Measurements from ENCODE around the gene MLH1.

The MLH1 gene

GRCh38 chr3:36981006-36981405 lies 12.3 kb upstream of the MLH1 start:
- no peak for DNase-seq (ENCODE audit: low read depth)

- no peak for DNase-seq (ENCODE audit: low read depth)
Observed at GRCh38 chr3:36988356-36988755, 5.0 kb upstream of the MLH1 start.

GRCh38 chr3:36989005-36989404 lies 4.3 kb upstream of the MLH1 start:
- no peak for DNase-seq (ENCODE audit: low read depth)

GRCh38 chr3:36989568-36989967 lies 3.8 kb upstream of the MLH1 start:
- DNase-seq (ENCODE audit: low read depth), result no peak

GRCh38 chr3:36991147-36991546 lies 2.2 kb upstream of the MLH1 start:
- no peak for DNase-seq (ENCODE audit: low read depth)

GRCh38 chr3:36991923-36992805 lies 1.2 kb upstream of the MLH1 start:
- DNase-seq (ENCODE audit: low read depth), result no peak

- DNase-seq (ENCODE audit: low read depth), result no peak
Observed at GRCh38 chr3:36992806-36993325, 452 bp upstream of the MLH1 start, which contains the start of gene EPM2AIP1. Gene EPM2AIP1 (minus strand): TSS chr3:36993131. CDS start chr3:36993077, 54 bp downstream.

GRCh38 chr3:37014620-37015019 lies 21.3 kb downstream of the MLH1 start:
- no peak for DNase-seq (ENCODE audit: low read depth)

GRCh38 chr3:37015642-37016041 lies 22.3 kb downstream of the MLH1 start:
- no peak for DNase-seq (ENCODE audit: low read depth)

- no peak for DNase-seq (ENCODE audit: low read depth)
Observed at GRCh38 chr3:37016903-37017302, 23.6 kb downstream of the MLH1 start.

- no peak for DNase-seq (ENCODE audit: low read depth)
Observed at GRCh38 chr3:37017683-37018082, 24.4 kb downstream of the MLH1 start.

GRCh38 chr3:37024092-37024491 lies 30.8 kb downstream of the MLH1 start:
- DNase-seq (ENCODE audit: low read depth), result no peak

- no peak for DNase-seq (ENCODE audit: low read depth)
Observed at GRCh38 chr3:37024820-37025405, 31.6 kb downstream of the MLH1 start.

GRCh38 chr3:37025561-37026335 lies 32.4 kb downstream of the MLH1 start:
- no peak for DNase-seq (ENCODE audit: low read depth)

- DNase-seq (ENCODE audit: low read depth), result no peak
Observed at GRCh38 chr3:37026851-37027250, 33.5 kb downstream of the MLH1 start.

GRCh38 chr3:37028329-37028728 lies 35.0 kb downstream of the MLH1 start:
- DNase-seq (ENCODE audit: low read depth), result no peak

- no peak for DNase-seq (ENCODE audit: low read depth)
Observed at GRCh38 chr3:37029111-37029510, 35.8 kb downstream of the MLH1 start.

GRCh38 chr3:37029516-37030163 lies 36.3 kb downstream of the MLH1 start:
- no peak for DNase-seq (ENCODE audit: low read depth)

GRCh38 chr3:37030588-37030987 lies 37.3 kb downstream of the MLH1 start:
- no peak for DNase-seq (ENCODE audit: low read depth)

GRCh38 chr3:37031096-37031682 lies 37.9 kb downstream of the MLH1 start:
- DNase-seq (ENCODE audit: low read depth), result no peak

- DNase-seq (ENCODE audit: low read depth), result no peak
Observed at GRCh38 chr3:37032961-37033360, 39.6 kb downstream of the MLH1 start.

- no peak for DNase-seq (ENCODE audit: low read depth)
Observed at GRCh38 chr3:37037352-37037751, 44.0 kb downstream of the MLH1 start.
